Iris pigment epithelial cell (primary cell): ENCODE data around the gene RBMX.
"Not testable (repeated sequence)": the region's sequence is repeated elsewhere in the genome, so short reads cannot be mapped to it uniquely, and the experiment has no call there.

Experiments used
- DNase-seq: peaks from one replicate; pipeline ENCODE4 v3.0.0-alpha.2; 2011; ENCODE audit warnings: low read depth

The RBMX gene

DNA sequence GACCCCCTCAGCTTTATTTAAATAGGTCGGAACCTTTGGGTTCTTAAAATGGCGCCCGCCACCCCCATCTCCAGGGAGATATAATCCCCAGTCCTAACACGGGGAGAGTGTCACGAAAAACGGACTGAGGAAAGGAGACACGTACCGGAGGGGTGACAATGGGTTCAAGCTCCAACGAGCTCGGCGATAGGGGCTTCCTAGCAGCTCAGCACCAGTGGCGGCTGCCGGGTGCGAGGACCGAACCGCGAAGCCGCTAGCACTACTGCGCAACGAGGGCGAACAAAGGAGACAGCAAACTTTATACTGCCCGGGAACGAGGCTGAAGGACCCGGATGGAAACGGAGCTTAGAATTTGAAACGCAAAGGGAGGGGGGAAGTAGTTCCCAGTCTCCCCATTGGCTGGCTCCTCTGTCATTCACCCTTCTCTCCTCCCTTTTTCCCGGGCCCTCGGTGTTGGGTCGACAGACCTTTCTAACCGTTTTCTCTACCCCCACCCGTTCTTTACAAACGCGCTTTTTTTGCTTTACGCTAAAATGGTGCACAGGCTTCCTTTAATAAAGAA lies at the start of gene RBMX:
TSS of gene RBMX (minus strand) at position 274 of the 562 bp plus-strand sequence. CDS start 1,298 bp downstream, outside the sequence.
- peak; percentile 91 for DNase-seq

GRCh38 chrX:136921438-136921837 lies 40.9 kb upstream of the RBMX start:
- DNase-seq, result not testable (repeated sequence)

- DNase-seq, result peak; percentile 14
Measured at GRCh38 chrX:136920001-136920400, 39.5 kb upstream of the RBMX start.

GRCh38 chrX:136916827-136917226 lies 36.3 kb upstream of the RBMX start:
- DNase-seq, result no peak

DNA sequence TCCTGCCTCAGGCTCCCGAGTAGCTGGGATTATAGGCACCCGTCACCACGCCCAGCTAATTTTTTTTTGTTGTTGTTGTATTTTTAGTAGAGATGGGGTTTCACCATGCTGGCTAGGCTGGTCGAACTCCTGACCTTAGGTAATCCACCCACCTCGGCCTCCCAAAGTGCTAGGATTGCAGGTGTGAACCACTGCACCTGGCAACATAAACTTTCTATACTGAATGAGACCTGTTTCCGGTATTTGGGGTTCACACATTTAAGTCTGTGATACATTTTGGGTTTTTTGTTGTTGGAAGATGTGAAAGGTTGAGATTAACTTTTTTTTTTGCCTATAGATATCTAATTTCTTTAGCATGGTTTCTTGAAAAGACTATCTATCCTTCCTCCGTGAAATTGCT lies 31.1 kb upstream of the RBMX start:
- not testable (repeated sequence) for DNase-seq

DNA sequence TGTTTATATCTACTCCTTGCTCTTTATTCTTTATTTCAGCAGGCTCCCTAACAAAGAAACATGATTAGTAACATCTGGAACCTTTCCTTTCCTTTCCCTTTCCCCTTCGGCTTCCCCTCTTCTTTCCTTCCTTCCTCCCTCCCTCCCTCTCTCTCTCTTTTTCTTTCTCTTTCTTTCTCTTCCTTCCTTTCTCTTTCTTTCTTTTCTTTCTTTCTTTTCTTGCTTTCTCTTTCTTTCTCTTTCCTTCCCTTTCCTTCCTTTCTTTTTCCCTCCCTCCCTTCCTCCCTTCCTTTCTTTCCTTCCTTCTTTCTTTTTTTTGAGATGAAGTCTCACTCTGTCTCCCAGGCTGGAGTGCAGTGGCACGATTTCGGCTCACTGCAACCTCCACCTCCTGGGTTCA lies 30.7 kb upstream of the RBMX start:
- DNase-seq, result no peak

GRCh38 chrX:136910565-136911035 lies 30.1 kb upstream of the RBMX start:
- DNase-seq, result peak; percentile 29

DNA sequence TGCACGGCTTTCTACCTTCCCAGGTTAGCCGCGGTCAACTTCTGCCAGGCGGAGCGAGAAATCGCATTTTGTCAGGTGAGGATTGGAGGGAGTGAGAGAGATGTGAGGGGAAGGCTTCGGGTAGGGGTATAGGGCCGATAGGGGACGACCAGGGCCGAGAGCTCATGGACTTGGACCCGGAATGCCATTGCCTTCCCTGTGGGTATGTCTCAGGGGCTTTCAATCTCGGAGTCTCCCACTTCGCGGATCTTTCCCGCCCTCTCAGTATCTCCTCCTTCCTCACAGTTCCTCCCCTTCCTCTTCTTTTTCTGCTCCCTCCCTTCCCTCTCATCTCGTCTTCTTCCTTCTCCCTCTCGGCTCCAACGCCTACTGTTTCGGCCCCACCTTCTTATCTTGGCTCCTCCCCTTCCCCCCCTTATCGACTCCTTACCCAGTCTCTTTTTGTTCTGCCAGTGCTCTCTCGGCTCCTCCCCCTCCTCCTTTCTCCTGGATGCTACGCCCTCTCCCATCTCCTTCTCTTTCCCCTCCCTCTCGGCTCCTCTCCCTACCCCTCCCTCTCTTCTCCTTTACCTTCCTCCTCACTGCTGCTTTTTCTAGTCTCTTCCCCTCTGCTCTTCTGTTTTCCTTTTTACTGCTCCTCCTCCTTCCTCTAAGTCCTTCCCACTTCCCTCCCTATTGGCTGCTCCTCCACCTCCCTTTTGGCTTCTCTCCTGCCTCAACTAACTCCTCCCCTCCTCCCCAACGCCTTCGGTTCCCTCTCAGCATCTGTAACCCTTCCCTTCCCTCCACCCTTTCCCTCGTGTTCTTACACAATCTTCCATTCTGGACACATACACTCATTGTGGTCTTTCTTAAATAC lies 29.4 kb upstream of the RBMX start:
- peak; percentile 91 for DNase-seq

DNA sequence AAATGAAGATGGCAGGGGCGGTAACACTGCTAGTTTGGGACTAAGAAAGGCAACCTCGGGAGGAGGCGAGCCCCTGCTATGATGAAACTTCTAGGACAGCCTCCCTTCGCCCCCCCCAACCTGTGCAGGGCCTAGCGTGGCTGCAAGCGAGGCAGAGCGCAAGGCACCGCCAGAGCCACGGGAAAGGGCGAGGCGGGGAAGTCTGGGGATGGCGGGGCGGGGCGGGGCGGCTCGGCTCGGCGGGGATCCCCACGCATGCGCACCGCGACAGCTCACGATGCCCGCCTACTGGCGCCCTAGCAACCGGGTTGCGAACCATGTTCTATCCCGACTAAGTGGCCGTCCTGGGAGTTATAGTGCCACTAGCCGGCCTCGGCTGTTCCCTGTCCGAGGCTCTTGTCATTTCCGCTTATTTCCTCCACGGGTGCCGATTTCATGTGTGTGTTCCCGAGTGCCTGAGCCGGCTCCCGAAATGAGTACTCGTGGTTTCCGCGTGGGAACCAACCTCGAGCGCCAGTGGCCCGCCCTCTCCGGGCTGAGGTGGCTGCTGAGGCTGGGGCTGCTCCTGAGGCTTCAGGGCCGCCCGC lies 28.7 kb upstream of the RBMX start:
- DNase-seq, result peak; percentile 66

DNA sequence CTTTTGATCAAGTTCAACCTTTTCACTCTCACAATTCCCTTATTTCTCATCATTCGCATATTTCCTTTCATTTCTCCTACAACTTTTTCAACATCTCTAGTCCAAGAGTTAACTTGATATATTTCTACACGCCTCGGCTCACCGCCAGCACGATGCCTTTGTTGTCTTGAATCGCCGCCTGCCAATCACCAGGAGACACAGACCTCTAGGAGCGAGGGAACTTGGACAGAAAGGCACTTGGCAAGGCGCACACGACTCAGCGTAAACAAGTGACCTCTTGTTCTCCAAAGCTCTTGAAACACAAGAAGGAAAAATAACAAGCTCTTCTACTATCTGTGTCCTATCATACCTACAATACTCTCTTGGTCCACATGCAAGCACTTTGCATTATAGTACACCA lies 27.1 kb upstream of the RBMX start:
- no peak for DNase-seq

DNA sequence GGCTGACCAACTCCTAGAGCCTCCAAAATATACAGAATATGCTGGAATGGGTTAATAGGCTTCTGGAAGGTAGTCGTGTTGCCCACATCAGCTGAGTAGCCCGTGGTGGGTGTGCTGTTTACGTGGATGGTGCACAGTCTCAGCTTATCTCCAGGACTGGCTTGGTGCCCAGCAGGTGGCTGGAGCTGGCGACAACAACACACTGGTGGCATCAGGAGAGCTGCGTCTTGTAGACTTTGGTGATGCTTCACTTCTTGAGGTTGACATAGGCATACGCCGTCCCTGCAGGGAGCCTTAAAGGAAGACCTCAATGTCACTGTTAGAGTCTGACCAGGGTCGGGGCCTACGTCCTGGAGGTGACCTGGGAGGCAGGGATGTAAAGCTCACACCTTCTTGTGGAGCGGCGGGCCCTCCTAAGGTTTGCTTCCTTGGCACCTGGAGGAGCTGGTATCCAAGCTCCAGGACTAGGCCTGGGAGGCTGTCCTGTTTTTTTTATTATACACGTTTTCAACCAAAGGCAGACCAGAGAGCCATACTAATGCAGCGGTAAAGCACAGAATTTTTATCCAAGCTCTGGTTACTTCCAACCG lies 26.5 kb upstream of the RBMX start:
- DNase-seq, result no peak

GRCh38 chrX:136904067-136904466 lies 23.5 kb upstream of the RBMX start:
- not testable (repeated sequence) for DNase-seq

GRCh38 chrX:136900071-136900470 lies 19.5 kb upstream of the RBMX start:
- not testable (repeated sequence) for DNase-seq

GRCh38 chrX:136899221-136899620 lies 18.7 kb upstream of the RBMX start:
- no peak for DNase-seq

DNA sequence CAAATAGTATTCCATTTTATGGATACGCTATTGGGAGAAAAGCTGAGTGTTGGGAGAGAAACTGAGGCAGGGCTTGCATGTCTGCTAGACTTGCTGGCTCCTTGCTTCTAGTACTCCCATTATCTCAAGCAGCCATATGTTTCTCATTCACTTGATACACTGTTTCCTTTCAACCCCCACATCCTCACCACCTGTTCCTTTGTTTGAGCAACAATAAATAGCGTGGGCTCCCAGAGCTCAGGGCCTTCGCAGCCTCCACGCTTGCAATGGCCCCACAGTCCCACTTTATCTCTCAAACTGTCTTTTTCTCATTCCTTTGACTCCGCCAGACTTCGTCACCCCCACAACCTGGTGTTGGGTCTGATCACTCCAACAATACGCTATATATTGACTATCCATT lies 18.2 kb upstream of the RBMX start:
- not testable (repeated sequence) for DNase-seq

- DNase-seq, result no peak
Measured at GRCh38 chrX:136896121-136896914, 15.8 kb upstream of the RBMX start.

- no peak for DNase-seq
Measured at GRCh38 chrX:136892412-136892811, 11.9 kb upstream of the RBMX start.

DNA sequence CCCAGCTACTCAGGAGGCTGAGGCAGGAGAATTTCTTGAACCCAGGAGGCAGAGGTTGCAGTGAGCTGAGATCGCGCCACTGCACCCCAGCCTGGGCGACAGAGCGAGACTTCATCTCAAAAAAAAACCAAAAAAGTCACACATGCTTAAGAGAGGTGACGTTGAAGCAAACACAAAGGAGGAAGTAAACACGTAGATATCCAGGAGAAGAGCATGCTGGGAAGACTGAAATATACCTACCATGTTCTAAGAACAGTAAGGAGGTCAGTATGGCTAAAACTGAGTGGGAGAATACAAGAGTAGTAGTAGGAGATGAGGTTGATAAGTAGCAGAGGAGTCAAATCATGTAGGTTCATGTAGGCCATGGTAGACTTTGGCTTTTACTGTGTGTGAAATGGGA lies 10.1 kb upstream of the RBMX start:
- not testable (repeated sequence) for DNase-seq

- DNase-seq, result no peak
Measured at GRCh38 chrX:136889269-136889668, 8.7 kb upstream of the RBMX start.

DNA sequence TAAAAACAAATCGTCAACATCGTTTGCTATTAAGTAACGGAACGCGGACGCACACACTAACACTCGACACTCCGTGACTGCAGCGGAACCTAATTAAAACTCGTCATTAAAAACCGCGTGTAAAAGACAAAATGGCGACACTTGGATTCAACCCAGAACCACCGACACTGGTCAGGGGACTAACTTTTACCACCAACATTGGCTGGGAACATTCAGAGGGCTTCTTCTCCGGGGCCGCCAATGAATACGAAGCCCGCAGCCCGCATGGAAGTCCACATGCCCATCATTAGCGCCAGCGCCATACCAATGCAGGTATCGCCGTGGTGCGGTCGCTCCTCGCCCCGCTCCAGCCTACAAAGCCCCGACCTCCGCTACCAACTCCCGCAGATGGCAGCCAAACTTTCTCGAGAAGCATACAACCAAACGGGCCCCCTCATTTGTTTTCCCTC lies 498 bp downstream of the RBMX start:
- peak; percentile 13 for DNase-seq

- peak; percentile 29 for DNase-seq
Measured at GRCh38 chrX:136879001-136879687, 1.4 kb downstream of the RBMX start.
